ENCODE measurements around the gene TRIM3. TPM values are rescaled to one million over a fixed set of nuclear protein-coding genes. Genes with fewer than 3 reads are reported as not detected.

TRIM3 gene
- total RNA-seq, 1 experiment from 2014 or later, result 14.4 TPM

DNA sequence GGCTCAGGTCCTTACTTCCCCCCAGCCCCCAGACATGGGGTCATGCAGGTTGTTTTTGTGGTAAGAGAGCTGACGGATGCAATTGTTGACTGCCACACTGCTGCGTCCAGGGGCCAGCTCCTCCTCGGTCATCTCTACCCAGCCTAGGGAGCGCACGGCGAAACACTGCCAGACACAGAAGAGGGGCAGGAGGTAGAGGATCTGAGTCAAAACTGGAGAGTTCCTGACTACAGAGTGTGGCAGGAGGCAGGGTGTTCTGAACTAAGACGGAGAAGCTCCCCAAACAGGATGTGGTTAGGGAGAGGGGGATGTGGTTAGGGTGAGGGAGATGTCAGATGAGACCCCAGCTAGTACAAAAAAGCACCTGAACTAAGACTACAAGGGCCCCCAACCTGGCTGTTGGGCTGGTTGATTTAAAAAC is 71.2 kb downstream of the TRIM3 start:
- Histone ChIP-seq H3K27me3 (ENCODE audit: insufficient read depth, low read length) (no peaks in the 10 kb centered on the region), H3K18ac (ENCODE audit: insufficient read length, low read depth, low read length) (no peak overlapping the region), H3K23me2 (ENCODE audit: insufficient read length, low read depth, low read length, poor library complexity, severe bottlenecking) (no peaks in the 10 kb centered on the region), H4K91ac (ENCODE audit: insufficient read length, low read depth, low read length) (no peak overlapping the region), H4K5ac (ENCODE audit: insufficient read length, low read depth, low read length) (no peak overlapping the region), H3K79me2 (ENCODE audit: insufficient read depth, low read length) (no peaks in the 10 kb centered on the region), H2BK20ac (ENCODE audit: low read depth, low read length, poor library complexity, severe bottlenecking) (no peak overlapping the region), H3K9ac (ENCODE audit: extremely low read depth, insufficient read length, low read length) (no peak overlapping the region), H3K4me1 (ENCODE audit: insufficient read depth, low read length) (no peaks in the 10 kb centered on the region), H2BK5ac (ENCODE audit: insufficient read length, low read length) (no peak overlapping the region), H3K4me2 (ENCODE audit: insufficient read depth, insufficient read length, low read length) (no peak overlapping the region), H2BK120ac (ENCODE audit: low read depth, low read length, poor library complexity, severe bottlenecking) (no peak overlapping the region), H3T11ph (ENCODE audit: low read length) (no peak overlapping the region), H2BK12ac (ENCODE audit: insufficient read length, low read depth, low read length) (no peak overlapping the region), H2AFZ (ENCODE audit: low read length) (no peak overlapping the region), H3K4ac (ENCODE audit: low read depth, low read length) (no peak overlapping the region), H2AK5ac (ENCODE audit: insufficient read length, low read length) (no peak overlapping the region), H4K8ac (replicated peaks; ENCODE audit: insufficient read length, low read depth, low read length) (no peak overlapping the region), H3K9me3 (ENCODE audit: control insufficient read depth, low read depth, low read length) (no peaks in the 10 kb centered on the region), H2BK15ac (ENCODE audit: low read depth, low read length) (no peak overlapping the region), H4K20me1 (ENCODE audit: control insufficient read depth, insufficient read depth, insufficient read length) (no peaks in the 10 kb centered on the region), H3K14ac (ENCODE audit: insufficient read depth, low read length) (no peak overlapping the region), H3K56ac (ENCODE audit: insufficient read length, low read depth, low read length) (no peak overlapping the region), H3K79me1 (ENCODE audit: insufficient read depth, low read depth, low read length, poor library complexity, severe bottlenecking) (no peaks in the 10 kb centered on the region), H3K27ac (ENCODE audit: insufficient read length, low read depth, low read length) (no peak overlapping the region), H3K23ac (ENCODE audit: insufficient read length, low read depth, low read length) (no peak overlapping the region)
- H3K36me3 Mint-ChIP-seq (ENCODE audit: insufficient read depth in 1 of 3, low read depth in 3 of 3), result peaks cover 0 to 10% (median 8%) of the 10 kb centered on the region in 3 experiments; a peak in 2 of 7 replicates
- no peaks in the 10 kb centered on the region for H3K9me3 Mint-ChIP-seq
- peaks cover 7 to 23% of the 10 kb centered on the region in 2 experiments for H3K4me1 Mint-ChIP-seq
- no peaks in the 10 kb centered on the region for H3K27me3 Mint-ChIP-seq (ENCODE audit: low read depth)
- WGBS (ENCODE audit: extremely low coverage, insufficient read length, low lambda C conversion rate), result no CpG with 5 or more reads among the region's 7 CpGs
- DNase-seq, result no peak
- TF ChIP-seq, protein P1, sequence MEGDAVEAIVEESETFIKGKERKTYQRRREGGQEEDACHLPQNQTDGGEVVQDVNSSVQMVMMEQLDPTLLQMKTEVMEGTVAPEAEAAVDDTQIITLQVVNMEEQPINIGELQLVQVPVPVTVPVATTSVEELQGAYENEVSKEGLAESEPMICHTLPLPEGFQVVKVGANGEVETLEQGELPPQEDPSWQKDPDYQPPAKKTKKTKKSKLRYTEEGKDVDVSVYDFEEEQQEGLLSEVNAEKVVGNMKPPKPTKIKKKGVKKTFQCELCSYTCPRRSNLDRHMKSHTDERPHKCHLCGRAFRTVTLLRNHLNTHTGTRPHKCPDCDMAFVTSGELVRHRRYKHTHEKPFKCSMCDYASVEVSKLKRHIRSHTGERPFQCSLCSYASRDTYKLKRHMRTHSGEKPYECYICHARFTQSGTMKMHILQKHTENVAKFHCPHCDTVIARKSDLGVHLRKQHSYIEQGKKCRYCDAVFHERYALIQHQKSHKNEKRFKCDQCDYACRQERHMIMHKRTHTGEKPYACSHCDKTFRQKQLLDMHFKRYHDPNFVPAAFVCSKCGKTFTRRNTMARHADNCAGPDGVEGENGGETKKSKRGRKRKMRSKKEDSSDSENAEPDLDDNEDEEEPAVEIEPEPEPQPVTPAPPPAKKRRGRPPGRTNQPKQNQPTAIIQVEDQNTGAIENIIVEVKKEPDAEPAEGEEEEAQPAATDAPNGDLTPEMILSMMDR (conservative IDR thresholded peaks at IDR 0.05), result no peak
- no peak overlapping the region for H3K4me3 Mint-ChIP-seq
- no peak overlapping the region; a peak in 1 of 7 replicates for H3K27ac Mint-ChIP-seq

All from H9 (cell line).